Spleen (tissue), 11 donors: ENCODE results near the gene HFE. TPM values are rescaled to one million over a fixed set of nuclear protein-coding genes. Genes with fewer than 3 reads are reported as not detected.
A peak's percentile ranks its signal among the peaks of the same experiment; 100 is the strongest.
"Not testable (repeated sequence)": the region's sequence is repeated elsewhere in the genome, so short reads cannot be mapped to it uniquely, and the experiment has no call there.

Experiments
- DNase-seq: peaks from one replicate; pipeline ENCODE4 v3.0.0-alpha.2; 2020
- H3K27ac ChIP-seq, 8 donors: fragments of 200-600 bp; sonication (generic) in 7 of 8; 1 replicate in 4 of 8; 2 replicates in 4 of 8; pipeline versions ENCODE4 v1.5.0 to v1.8.0; 2016 to 2021; ENCODE audit warnings: inconsistent platforms in 4 of 8, mild to moderate bottlenecking in 4 of 8, moderate library complexity in 1 of 8
- H3K27me3 ChIP-seq, 7 donors: fragments of 200-600 bp; sonication (generic) in 6 of 7; replicated peaks in 1 of 7; 1 replicate in 4 of 7; 2 replicates in 3 of 7; pipeline versions ENCODE4 v1.5.0 to v1.8.0; 2016 to 2021; ENCODE audit warnings: inconsistent platforms in 3 of 7, mild to moderate bottlenecking in 1 of 7
- H3K36me3 ChIP-seq, 6 donors: fragments of 200-600 bp; sonication (generic) in 5 of 6; 1 replicate in 4 of 6; 2 replicates in 2 of 6; pipeline versions ENCODE4 v1.5.0 to v1.8.0; 2016 to 2021; ENCODE audit warnings: inconsistent platforms in 2 of 6
- H3K4me1 ChIP-seq, 6 donors: fragments of 200-600 bp; sonication (generic) in 5 of 6; 1 replicate in 3 of 6; 2 replicates in 3 of 6; pipeline versions ENCODE4 v1.5.0 to v1.8.0; 2016 to 2021; ENCODE audit warnings: inconsistent platforms in 3 of 6
- H3K4me3 ChIP-seq, 8 donors: fragments of 200-600 bp; sonication (generic) in 7 of 8; 1 replicate in 4 of 8; 2 replicates in 4 of 8; pipeline versions ENCODE4 v1.5.0 to v1.8.0; 2016 to 2021; ENCODE audit warnings: inconsistent platforms in 4 of 8, mild to moderate bottlenecking in 4 of 8, moderate library complexity in 2 of 8
- H3K9me3 ChIP-seq, 8 donors: fragments of 200-600 bp; sonication (generic) in 7 of 8; 1 replicate in 4 of 8; 2 replicates in 4 of 8; pipeline versions ENCODE4 v1.5.0 to v1.8.0; 2016 to 2021; ENCODE audit warnings: inconsistent platforms in 4 of 8
- POLR2A ChIP-seq, 3 donors: fragments of 450-650 bp; IDR thresholded peaks; one replicate each; pipeline ENCODE4 v1.5.1; 2017; ENCODE audit warnings: antibody characterized with exemption in 3 of 3, mild to moderate bottlenecking in 1 of 3
- POLR2AphosphoS5 ChIP-seq, 3 donors: sonication (generic); formaldehyde crosslinking; IDR thresholded peaks; one replicate each; pipeline ENCODE4 v1.5.1; 2017; ENCODE audit warnings: antibody characterized with exemption in 3 of 3
- WGBS, 5 donors: extraction: QIAGEN DNeasy Blood & Tissue Kit in 3 of 5; methylation state at CpG; one replicate each; pipeline versions ENCODE4 v1.1.5 to v1.1.7; 2013 to 2018; 5-methylcytosine and 5-hydroxymethylcytosine counted together
- intact Hi-C: fragments of 100-400 bp; cut with DNase I; formaldehyde crosslinking; loops from one replicate; pipeline ENCODE4 v1.15.0; 2023; ENCODE audit warnings: low total_unique reads
- polyA plus RNA-seq, 3 donors: library from polyadenylated mRNA; stranded (reverse); fragments of 200-250 nt; gene quantifications; one replicate each; pipeline ENCODE4 v1.2.1, GENCODE V29; 2013
- total RNA-seq, 7 donors: library from RNA; depleted of rRNA in 3 of 7; stranded (reverse); fragments of >200 nt in 3 of 7; fragmentation: NEBNext Ultra II Directional in 4 of 7; extraction: Animal tissue kit (Norgen Biotek cat#: 25700) in 4 of 7; gene quantifications; one replicate each; pipeline versions ENCODE4 v1.1.0 to v1.2.1, GENCODE V29; 2016 to 2021
- TF ChIP-seq, protein P1 (sequence below), 11 experiments: fragments of 200-600 bp in 7 of 11; fragments of 450-650 bp in 4 of 11; sonication (generic) in 4 of 11; IDR thresholded peaks in 8 of 11; conservative IDR thresholded peaks in 3 of 11; 1 replicate in 7 of 11; 2 replicates in 4 of 11; pipeline versions ENCODE4 v1.4.0 to v1.8.0; 2016 to 2021; ENCODE audit warnings: antibody characterized with exemption in 11 of 11, inconsistent platforms in 4 of 11, mild to moderate bottlenecking in 1 of 11
- donor health status: healthy with polysubstance abuse.
- donor health status: DM: no; HTN: no; CAD: no; lungs with moderate emphysema.
- donor health status: DM: no; HTN: no; CAD: no.
- donor health status: Bipolar disorder and iron deficiency.
- donor health status: healthy.
- donor health status: DM: no; HTN: no; CAD: no.
- donor health status: DM: yes; HTN: yes; CAD: no.

HFE gene
- total and polyA plus RNA-seq, 10 donors: 2.4 to 30.3 (median 14.1) TPM

DNA sequence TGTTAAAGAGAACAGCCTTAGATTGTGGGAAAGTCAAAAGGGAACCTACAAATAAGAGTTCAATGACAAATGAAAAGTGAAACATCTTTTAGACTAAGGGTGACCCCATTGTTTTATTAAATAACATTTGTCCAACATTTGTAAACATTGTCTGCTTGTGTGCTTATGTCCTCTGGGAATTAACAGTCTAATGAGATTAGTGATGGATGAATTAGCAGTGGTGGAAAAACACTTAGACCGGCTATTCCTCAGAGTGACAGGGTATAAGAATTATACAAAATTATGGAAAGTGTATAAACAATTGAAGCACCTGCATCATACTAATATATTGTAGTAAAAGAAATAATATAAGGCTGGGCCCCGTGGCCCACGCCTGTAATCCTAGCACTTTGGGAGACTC, 29.3 kb upstream of the HFE start:
- Histone ChIP-seq H3K27me3 (no peaks in the 10 kb centered on the region), H3K36me3 (no peaks in the 10 kb centered on the region), H3K27ac (peak overlapping the region in 2 of 8 donors; percentile 98 to 100), H3K4me3 (no peak overlapping the region), H3K4me1 (peaks cover 8 to 44% (median 16%) of the 10 kb centered on the region in 6 donors), H3K9me3 (no peaks in the 10 kb centered on the region)
- intact Hi-C loops: no loop called here
- TF ChIP-seq, protein P1, sequence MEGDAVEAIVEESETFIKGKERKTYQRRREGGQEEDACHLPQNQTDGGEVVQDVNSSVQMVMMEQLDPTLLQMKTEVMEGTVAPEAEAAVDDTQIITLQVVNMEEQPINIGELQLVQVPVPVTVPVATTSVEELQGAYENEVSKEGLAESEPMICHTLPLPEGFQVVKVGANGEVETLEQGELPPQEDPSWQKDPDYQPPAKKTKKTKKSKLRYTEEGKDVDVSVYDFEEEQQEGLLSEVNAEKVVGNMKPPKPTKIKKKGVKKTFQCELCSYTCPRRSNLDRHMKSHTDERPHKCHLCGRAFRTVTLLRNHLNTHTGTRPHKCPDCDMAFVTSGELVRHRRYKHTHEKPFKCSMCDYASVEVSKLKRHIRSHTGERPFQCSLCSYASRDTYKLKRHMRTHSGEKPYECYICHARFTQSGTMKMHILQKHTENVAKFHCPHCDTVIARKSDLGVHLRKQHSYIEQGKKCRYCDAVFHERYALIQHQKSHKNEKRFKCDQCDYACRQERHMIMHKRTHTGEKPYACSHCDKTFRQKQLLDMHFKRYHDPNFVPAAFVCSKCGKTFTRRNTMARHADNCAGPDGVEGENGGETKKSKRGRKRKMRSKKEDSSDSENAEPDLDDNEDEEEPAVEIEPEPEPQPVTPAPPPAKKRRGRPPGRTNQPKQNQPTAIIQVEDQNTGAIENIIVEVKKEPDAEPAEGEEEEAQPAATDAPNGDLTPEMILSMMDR (IDR thresholded peaks at IDR 0.05 in 8 of 11, conservative IDR thresholded peaks at IDR 0.05 in 3 of 11): no peak
- TF ChIP-seq POLR2A (IDR thresholded peaks at IDR 0.05) (no peak), POLR2AphosphoS5 (IDR thresholded peaks at IDR 0.05) (no peak)
- 93 to 98% (median 96%) methylated on average over 3 of the region's 3 CpGs for WGBS, 5 donors
- no peak for DNase-seq

DNA sequence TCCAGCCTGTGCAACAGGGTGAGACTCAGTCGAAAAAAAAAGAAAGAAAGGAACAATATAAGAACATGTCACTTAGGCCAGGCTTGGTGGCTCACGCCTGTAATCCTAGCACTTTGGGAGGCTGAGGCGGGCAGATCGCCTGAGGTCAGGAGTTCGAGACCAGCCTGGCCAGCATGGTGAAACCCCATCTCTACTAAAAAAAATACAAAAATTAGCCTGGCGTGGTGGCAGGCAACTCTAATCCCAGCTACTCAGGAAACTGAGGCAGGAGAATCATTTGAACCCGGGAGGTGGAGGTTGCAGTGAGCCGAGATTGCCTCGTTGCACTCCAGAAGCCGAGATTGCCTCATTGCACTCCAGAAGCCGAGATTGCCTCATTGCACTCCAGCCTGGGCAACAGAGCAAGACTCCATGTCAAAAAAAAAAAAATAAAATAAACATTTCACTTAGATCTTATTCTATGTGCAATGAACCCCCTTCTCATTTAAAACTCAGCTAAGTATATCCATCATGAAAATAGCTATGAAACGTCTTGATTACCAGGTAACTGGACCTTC, 28.7 kb upstream of the HFE start:
- 93 to 99% (median 94%) methylated on average over 12 of the region's 12 CpGs for WGBS, 5 donors
- H3K27ac ChIP-seq, intact Hi-C loops: not testable (repeated sequence)

DNA sequence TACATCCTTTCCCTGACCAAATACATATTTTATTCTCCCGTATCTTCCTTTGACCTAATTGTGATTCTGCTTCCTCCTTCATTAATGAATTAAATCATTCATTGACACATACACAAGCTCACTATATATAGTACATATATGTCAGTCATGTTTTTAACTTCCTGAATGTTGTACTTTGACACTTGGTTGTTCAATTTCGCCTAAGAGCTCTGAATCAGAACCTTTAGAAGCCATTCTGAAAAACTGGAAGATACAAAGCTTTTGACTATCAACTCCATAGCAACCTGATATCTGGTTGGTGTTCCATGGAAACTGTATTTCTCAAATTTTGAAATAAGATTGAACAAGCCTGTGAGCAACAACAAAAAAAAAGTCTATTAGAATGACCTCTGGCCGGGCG, 27.3 kb upstream of the HFE start:
- Histone ChIP-seq H3K4me1 (peaks cover 0 to 32% (median 3%) of the 10 kb centered on the region in 6 donors), H3K27ac (no peak overlapping the region), H3K4me3 (no peak overlapping the region), H3K9me3 (no peaks in the 10 kb centered on the region), H3K27me3 (no peaks in the 10 kb centered on the region), H3K36me3 (no peaks in the 10 kb centered on the region)
- TF ChIP-seq, protein P1 (IDR thresholded peaks at IDR 0.05 in 8 of 11, conservative IDR thresholded peaks at IDR 0.05 in 3 of 11): no peak
- TF ChIP-seq POLR2A (IDR thresholded peaks at IDR 0.05) (no peak), POLR2AphosphoS5 (IDR thresholded peaks at IDR 0.05) (no peak)
- 82 to 91% (median 88%) methylated on average over 4 of the region's 4 CpGs for WGBS, 5 donors
- DNase-seq: no peak
- intact Hi-C loops: no loop called here

More for the DNA sequence above, 28.7 kb upstream of the HFE start:
- not testable (repeated sequence) for H3K9me3 ChIP-seq, H3K4me3 ChIP-seq, H3K36me3 ChIP-seq, H3K27me3 ChIP-seq, DNase-seq
- H3K4me1 ChIP-seq: peaks cover 5 to 37% (median 12%) of the 10 kb centered on the region in 6 donors

- no peaks in the 10 kb centered on the region for H3K27me3 ChIP-seq
- no peaks in the 10 kb centered on the region for H3K9me3 ChIP-seq
- no peak overlapping the region for H3K27ac ChIP-seq
- TF ChIP-seq POLR2A (IDR thresholded peaks at IDR 0.05): no peak
- TF ChIP-seq, protein P1 (IDR thresholded peaks at IDR 0.05 in 8 of 11, conservative IDR thresholded peaks at IDR 0.05 in 3 of 11): peak; percentile 69 to 91 (median 83)
- no peak overlapping the region for H3K4me3 ChIP-seq
- DNase-seq: no peak
- 31 to 34% (median 33%) methylated on average over 10 of the region's 10 CpGs for whole genome bisulfite sequencing, 5 donors
- H3K36me3 ChIP-seq: no peaks in the 10 kb centered on the region
- intact Hi-C loops: loop anchor here (2.0 kb wide), 1 partner anchor 34 kb away; no protein-coding TSS in a partner anchor
- H3K4me1 ChIP-seq: peaks cover 0 to 23% (median 8%) of the 10 kb centered on the region in 6 donors
These were observed 22.5 kb upstream of the HFE start for GRCh38 chr6:26064619-26065257.
